H9 (cell line): ENCODE measurements around the gene METRNL. TPM values are rescaled to one million over a fixed set of nuclear protein-coding genes. Genes with fewer than 3 reads are reported as not detected.

Source experiments
- DNase-seq: peaks from one replicate; pipeline ENCODE4 v3.0.0-alpha.2; 2017
- H2AFZ ChIP-seq: one replicate; pipeline ENCODE4 v1.6.1; 2013; ENCODE audit warnings: mild to moderate bottlenecking, low read length, control low read depth, moderate library complexity
- H2AK5ac ChIP-seq: 2 replicates; pipeline ENCODE4 v1.6.1; 2013; ENCODE audit warnings: low read length, control low read depth, mixed read lengths; ENCODE audit not compliant: insufficient read length
- H2BK120ac ChIP-seq: one replicate; pipeline ENCODE4 v1.6.1; 2013; ENCODE audit warnings: low read depth, mild to moderate bottlenecking, low read length, control low read depth, inconsistent platforms; ENCODE audit not compliant: poor library complexity, severe bottlenecking
- H2BK12ac ChIP-seq: 2 replicates; pipeline ENCODE4 v1.6.1; 2013; ENCODE audit warnings: low read length, control low read depth, mixed read lengths, low read depth; ENCODE audit not compliant: insufficient read length
- H2BK15ac ChIP-seq: 2 replicates; pipeline ENCODE4 v1.6.1; 2013; ENCODE audit warnings: low read depth, low read length, control low read depth
- H2BK20ac ChIP-seq: one replicate; pipeline ENCODE4 v1.6.1; 2013; ENCODE audit warnings: low read depth, mild to moderate bottlenecking, low read length, control low read depth, inconsistent platforms; ENCODE audit not compliant: poor library complexity, severe bottlenecking
- H2BK5ac ChIP-seq: 2 replicates; pipeline ENCODE4 v1.6.1; 2013; ENCODE audit warnings: low read length, control low read depth, mixed read lengths; ENCODE audit not compliant: insufficient read length
- H3K14ac ChIP-seq: 2 replicates; pipeline ENCODE4 v1.6.1; 2013; ENCODE audit warnings: low read length, control low read depth; ENCODE audit not compliant: insufficient read depth
- H3K18ac ChIP-seq: 2 replicates; pipeline ENCODE4 v1.6.1; 2013; ENCODE audit warnings: low read depth, mild to moderate bottlenecking, mixed read lengths, low read length, control low read depth; ENCODE audit not compliant: insufficient read length
- H3K23ac ChIP-seq: 2 replicates; pipeline ENCODE4 v1.6.1; 2013; ENCODE audit warnings: low read length, control low read depth, mixed read lengths, low read depth; ENCODE audit not compliant: insufficient read length
- H3K23me2 ChIP-seq: 2 replicates; pipeline ENCODE4 v1.6.1; 2013; ENCODE audit warnings: low read depth, mild to moderate bottlenecking, mixed read lengths, low read length, control low read depth; ENCODE audit not compliant: insufficient read length, poor library complexity, severe bottlenecking
- H3K27ac ChIP-seq: 2 replicates; pipeline ENCODE4 v1.5.1; 2013; ENCODE audit warnings: low read length, control low read depth, mixed read lengths, low read depth; ENCODE audit not compliant: insufficient read length
- H3K27me3 ChIP-seq: 2 replicates; pipeline ENCODE4 v1.6.1; 2013; ENCODE audit warnings: low read length, control low read depth, inconsistent platforms; ENCODE audit not compliant: insufficient read depth
- H3K4ac ChIP-seq: 2 replicates; pipeline ENCODE4 v1.6.1; 2013; ENCODE audit warnings: low read depth, mild to moderate bottlenecking, control low read depth, inconsistent platforms, low read length, moderate library complexity
- H3K4me1 ChIP-seq: 2 replicates; pipeline ENCODE4 v1.6.1; 2013; ENCODE audit warnings: low read length, control low read depth, inconsistent platforms; ENCODE audit not compliant: insufficient read depth
- H3K4me2 ChIP-seq: 2 replicates; pipeline ENCODE4 v1.6.1; 2013; ENCODE audit warnings: low read length, control low read depth, mixed read lengths; ENCODE audit not compliant: insufficient read length, insufficient read depth
- H3K56ac ChIP-seq: 2 replicates; pipeline ENCODE4 v1.6.1; 2013; ENCODE audit warnings: low read depth, mild to moderate bottlenecking, mixed read lengths, low read length, control low read depth; ENCODE audit not compliant: insufficient read length
- H3K79me1 ChIP-seq: 2 replicates; pipeline ENCODE4 v1.6.1; 2013; ENCODE audit warnings: low read depth, mild to moderate bottlenecking, moderate library complexity, low read length, control low read depth, inconsistent platforms; ENCODE audit not compliant: insufficient read depth, poor library complexity, severe bottlenecking
- H3K79me2 ChIP-seq: 2 replicates; pipeline ENCODE4 v1.6.1; 2013; ENCODE audit warnings: low read length, control low read depth, inconsistent platforms; ENCODE audit not compliant: insufficient read depth
- H3K9ac ChIP-seq: 2 replicates; pipeline ENCODE4 v1.6.1; 2013; ENCODE audit warnings: low read length, control low read depth, mixed read lengths; ENCODE audit not compliant: insufficient read length; ENCODE audit errors: extremely low read depth
- H3K9me3 ChIP-seq: one replicate; pipeline ENCODE4 v1.6.1; 2013; ENCODE audit warnings: low read depth, low read length, inconsistent platforms; ENCODE audit not compliant: control insufficient read depth
- H3T11ph ChIP-seq: one replicate; pipeline ENCODE4 v1.6.1; 2013; ENCODE audit warnings: mild to moderate bottlenecking, low read length, control low read depth, inconsistent platforms
- H4K20me1 ChIP-seq: one replicate; pipeline ENCODE4 v1.6.1; 2013; ENCODE audit not compliant: control insufficient read depth, insufficient read length, insufficient read depth
- H4K5ac ChIP-seq: 2 replicates; pipeline ENCODE4 v1.6.1; 2013; ENCODE audit warnings: low read depth, mild to moderate bottlenecking, mixed read lengths, low read length, control low read depth; ENCODE audit not compliant: insufficient read length
- H4K8ac ChIP-seq: replicated peaks from 2 replicates; pipeline ENCODE4 v1.6.1; 2013; ENCODE audit warnings: low read length, control low read depth, mixed read lengths, low read depth; ENCODE audit not compliant: insufficient read length
- H4K91ac ChIP-seq: 2 replicates; pipeline ENCODE4 v1.6.1; 2013; ENCODE audit warnings: low read depth, mild to moderate bottlenecking, moderate library complexity, mixed read lengths, low read length, control low read depth; ENCODE audit not compliant: insufficient read length
- H3K27ac Mint-ChIP-seq, 3 experiments: 2 replicates in 2 of 3; 3 replicates in 1 of 3; pipeline ENCODE4 v1.8.0; 2020 to 2021; ENCODE audit warnings: mixed read lengths in 3 of 3, mild to moderate bottlenecking in 1 of 3, moderate library complexity in 1 of 3
- H3K27me3 Mint-ChIP-seq: 2 replicates; pipeline ENCODE4 v1.8.0; 2021; ENCODE audit warnings: low read depth, mild to moderate bottlenecking, moderate library complexity, mixed read lengths
- H3K36me3 Mint-ChIP-seq, 3 experiments: 2 replicates in 2 of 3; 3 replicates in 1 of 3; pipeline ENCODE4 v1.8.0; 2020 to 2021; ENCODE audit warnings: low read depth in 3 of 3, mixed read lengths in 3 of 3; ENCODE audit not compliant: insufficient read depth in 1 of 3
- H3K4me1 Mint-ChIP-seq, 2 experiments: 2 replicates each; pipeline ENCODE4 v1.8.0; 2020; ENCODE audit warnings: mixed read lengths in 2 of 2
- H3K4me3 Mint-ChIP-seq, 2 experiments: 2 replicates in 1 of 2; 3 replicates in 1 of 2; pipeline ENCODE4 v1.8.0; 2020 to 2021; ENCODE audit warnings: mild to moderate bottlenecking in 2 of 2, mixed read lengths in 2 of 2, moderate library complexity in 1 of 2
- H3K9me3 Mint-ChIP-seq, 2 experiments: 2 replicates in 1 of 2; 3 replicates in 1 of 2; pipeline ENCODE4 v1.8.0; 2020; ENCODE audit warnings: mild to moderate bottlenecking in 2 of 2, mixed read lengths in 2 of 2, moderate library complexity in 1 of 2
- CTCF ChIP-seq: fragments of 200-600 bp; sonication (generic); conservative IDR thresholded peaks from 3 replicates; pipeline ENCODE4 v1.8.0; 2021; ENCODE audit warnings: antibody characterized with exemption, mild to moderate bottlenecking
- WGBS: extraction: QIAGEN DNeasy Blood & Tissue Kit; methylation state at CpG from one replicate; pipeline ENCODE4 v1.1.7; 2013; ENCODE audit warnings: missing lambda C conversion rate, low lambda C conversion rate, mixed read lengths; ENCODE audit not compliant: insufficient read length; ENCODE audit errors: extremely low coverage; 5-methylcytosine and 5-hydroxymethylcytosine counted together
- total RNA-seq: library from RNA; stranded (reverse); gene quantifications from 2 replicates; pipeline ENCODE4 v1.2.1, GENCODE V29; 2021

Gene METRNL
- total RNA-seq, 1 experiment from 2014 or later: 21.4 TPM

- peaks cover 2 to 17% (median 4%) of the 10 kb centered on the region in 3 experiments; a peak in 5 of 7 replicates for H3K36me3 Mint-ChIP-seq
- Histone ChIP-seq H2BK15ac (no peak overlapping the region), H2BK120ac (no peak overlapping the region), H3K4ac (no peak overlapping the region), H4K8ac (no peak overlapping the region), H3K27me3 (no peaks in the 10 kb centered on the region), H3K79me2 (no peaks in the 10 kb centered on the region), H2BK12ac (no peak overlapping the region), H2AK5ac (no peak overlapping the region), H3K9me3 (no peaks in the 10 kb centered on the region), H3K18ac (no peak overlapping the region), H3K4me2 (no peak overlapping the region), H2AFZ (no peak overlapping the region), H3K23ac (no peak overlapping the region), H2BK20ac (no peak overlapping the region), H3K9ac (no peak overlapping the region), H4K91ac (no peak overlapping the region), H4K5ac (no peak overlapping the region), H3K79me1 (no peaks in the 10 kb centered on the region), H3K14ac (no peak overlapping the region), H2BK5ac (no peak overlapping the region), H3K27ac (no peak overlapping the region), H3K4me1 (no peaks in the 10 kb centered on the region), H4K20me1 (no peaks in the 10 kb centered on the region), H3K23me2 (no peaks in the 10 kb centered on the region), H3T11ph (no peak overlapping the region), H3K56ac (no peak overlapping the region)
- H3K27ac Mint-ChIP-seq: no peak overlapping the region
- peaks cover 26 to 45% of the 10 kb centered on the region in 2 experiments for H3K9me3 Mint-ChIP-seq
- no peaks in the 10 kb centered on the region for H3K4me1 Mint-ChIP-seq
- no peak for DNase-seq
- peaks cover 3% of the 10 kb centered on the region; the same call in 1 of the 2 replicates for H3K27me3 Mint-ChIP-seq
- H3K4me3 Mint-ChIP-seq: no peak overlapping the region
- no peak for TF ChIP-seq CTCF
- WGBS: no CpG with 5 or more reads among the region's 4 CpGs
Observed at GRCh38 chr17:83142619-83143018, 63.2 kb downstream of the METRNL start.
